Neural progenitor cell (in vitro differentiated cells): ENCODE measurements around the gene GBP5.

Source experiments
- EZH2 ChIP-seq: fragments of 200-600 bp; sonication (generic); IDR thresholded peaks from 2 replicates; pipeline ENCODE4 v1.6.1; 2017; ENCODE audit warnings: antibody characterized with exemption, mild to moderate bottlenecking, moderate library complexity
- EZH2phosphoT487 ChIP-seq: fragments of 200-600 bp; sonication (generic); IDR thresholded peaks from 2 replicates; pipeline ENCODE4 v1.6.1; 2017; ENCODE audit warnings: antibody characterized with exemption
- TF ChIP-seq, protein P1 (sequence below): fragments of 200-600 bp; sonication (generic); IDR thresholded peaks from 2 replicates; pipeline ENCODE4 v1.5.1; 2017; ENCODE audit warnings: antibody characterized with exemption, mild to moderate bottlenecking

DNA sequence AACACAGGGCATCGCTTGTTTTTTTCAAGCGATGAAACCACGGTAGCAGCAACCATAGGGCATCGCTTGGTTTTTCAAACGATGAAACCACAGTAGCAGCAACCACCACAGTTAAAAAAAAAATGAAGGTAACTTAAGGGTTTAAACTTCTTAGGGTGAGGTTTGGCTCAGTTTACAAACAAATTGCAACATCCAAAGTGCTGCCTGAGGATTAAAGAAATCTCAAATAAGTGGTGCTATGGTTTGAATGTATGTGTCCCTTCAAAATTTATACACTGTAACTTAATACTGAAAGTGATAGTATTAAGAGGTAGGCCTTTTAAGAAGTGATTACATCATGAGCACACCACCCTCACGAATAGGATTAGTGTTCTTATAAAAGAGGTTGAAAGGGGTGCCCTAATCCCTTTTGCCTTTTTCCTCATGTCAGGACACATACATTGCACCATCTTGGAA, 6.4 kb upstream of the GBP5 start:
- TF ChIP-seq, protein P1, sequence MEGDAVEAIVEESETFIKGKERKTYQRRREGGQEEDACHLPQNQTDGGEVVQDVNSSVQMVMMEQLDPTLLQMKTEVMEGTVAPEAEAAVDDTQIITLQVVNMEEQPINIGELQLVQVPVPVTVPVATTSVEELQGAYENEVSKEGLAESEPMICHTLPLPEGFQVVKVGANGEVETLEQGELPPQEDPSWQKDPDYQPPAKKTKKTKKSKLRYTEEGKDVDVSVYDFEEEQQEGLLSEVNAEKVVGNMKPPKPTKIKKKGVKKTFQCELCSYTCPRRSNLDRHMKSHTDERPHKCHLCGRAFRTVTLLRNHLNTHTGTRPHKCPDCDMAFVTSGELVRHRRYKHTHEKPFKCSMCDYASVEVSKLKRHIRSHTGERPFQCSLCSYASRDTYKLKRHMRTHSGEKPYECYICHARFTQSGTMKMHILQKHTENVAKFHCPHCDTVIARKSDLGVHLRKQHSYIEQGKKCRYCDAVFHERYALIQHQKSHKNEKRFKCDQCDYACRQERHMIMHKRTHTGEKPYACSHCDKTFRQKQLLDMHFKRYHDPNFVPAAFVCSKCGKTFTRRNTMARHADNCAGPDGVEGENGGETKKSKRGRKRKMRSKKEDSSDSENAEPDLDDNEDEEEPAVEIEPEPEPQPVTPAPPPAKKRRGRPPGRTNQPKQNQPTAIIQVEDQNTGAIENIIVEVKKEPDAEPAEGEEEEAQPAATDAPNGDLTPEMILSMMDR, result no peak
- TF ChIP-seq EZH2, result no peak
- no peak for TF ChIP-seq EZH2phosphoT487
